HS-27A (cell line): ENCODE measurements around the gene SLC2A1.

Source experiments
- DNase-seq: peaks from one replicate; pipeline ENCODE4 v3.0.0-alpha.2; 2012; ENCODE audit warnings: low read depth, missing footprints

Gene SLC2A1

GRCh38 chr1:42979896-42980800, 21.5 kb upstream of the SLC2A1 start:
- DNase-seq: no peak

DNA sequence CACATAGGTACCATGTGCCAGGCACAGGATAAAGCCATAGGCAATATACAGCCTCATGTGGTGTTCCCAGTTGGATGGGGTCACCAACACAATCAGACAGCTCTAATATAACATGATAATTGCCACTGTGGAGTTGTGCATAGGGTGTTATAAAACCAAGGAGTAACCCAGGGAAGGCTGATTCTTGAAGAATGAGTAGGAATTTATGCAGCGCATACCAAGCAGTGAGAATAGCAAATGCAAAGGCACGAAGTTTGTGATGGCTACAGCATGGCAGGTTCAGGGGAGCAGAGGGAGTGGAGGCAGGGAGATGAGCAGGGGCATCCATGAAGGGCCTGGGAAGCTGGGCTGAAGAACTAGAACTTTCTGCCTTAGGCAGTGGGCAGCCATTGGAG, 20.4 kb upstream of the SLC2A1 start:
- no peak for DNase-seq

GRCh38 chr1:42978317-42979035, 19.8 kb upstream of the SLC2A1 start:
- DNase-seq: no peak

DNA sequence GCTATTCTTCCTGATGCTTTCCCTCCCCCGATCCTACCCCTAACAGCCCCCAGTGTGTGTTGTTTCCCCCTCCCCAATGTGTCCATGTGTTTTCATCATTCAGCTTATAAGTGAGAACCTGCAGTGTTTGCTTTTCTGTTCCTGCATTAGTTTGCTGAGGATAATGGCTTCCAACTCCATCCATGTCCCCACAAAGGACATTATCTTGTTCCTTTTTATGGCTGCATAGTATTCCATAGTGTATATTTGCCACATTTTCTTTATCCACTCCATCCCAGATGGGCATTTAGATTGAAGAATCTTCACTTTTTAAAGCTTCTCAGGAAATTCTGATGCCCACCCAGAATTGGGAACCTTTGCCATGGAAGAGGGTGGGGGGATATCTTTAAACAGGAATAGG, 19.0 kb upstream of the SLC2A1 start:
- DNase-seq: no peak

DNA sequence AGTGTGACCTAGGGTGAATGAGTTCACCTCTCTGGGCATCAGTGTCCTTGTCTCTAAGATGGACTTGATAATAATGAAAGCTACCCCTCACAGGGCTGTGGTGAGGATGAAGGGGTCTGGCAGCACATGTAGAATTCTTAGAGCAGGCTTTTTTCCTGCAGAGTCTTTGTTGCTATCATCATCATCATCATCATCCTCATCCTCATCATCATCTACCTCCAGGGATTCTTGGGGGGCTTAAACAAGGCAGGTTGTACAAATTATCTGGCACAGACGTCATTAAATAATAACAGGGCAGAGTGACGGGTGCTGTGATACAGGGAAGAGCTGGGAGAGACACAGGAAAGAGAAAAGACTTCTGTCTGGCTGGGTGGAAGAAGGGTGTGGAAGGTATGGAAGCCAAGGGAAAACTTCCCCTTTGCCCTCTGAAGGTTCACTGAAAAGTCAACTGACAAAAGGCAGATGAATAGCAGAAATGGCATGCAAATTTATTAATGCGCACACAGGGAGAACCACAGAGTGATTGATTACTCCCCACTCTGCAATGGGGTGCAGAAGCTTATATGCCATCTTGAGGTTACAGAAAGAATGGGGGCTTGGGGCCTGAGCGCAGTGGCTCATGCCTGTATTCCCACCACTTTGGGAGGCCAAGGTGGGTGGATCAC, 17.0 kb upstream of the SLC2A1 start:
- DNase-seq: no peak

GRCh38 chr1:42974767-42975437, 16.2 kb upstream of the SLC2A1 start:
- DNase-seq: no peak

DNA sequence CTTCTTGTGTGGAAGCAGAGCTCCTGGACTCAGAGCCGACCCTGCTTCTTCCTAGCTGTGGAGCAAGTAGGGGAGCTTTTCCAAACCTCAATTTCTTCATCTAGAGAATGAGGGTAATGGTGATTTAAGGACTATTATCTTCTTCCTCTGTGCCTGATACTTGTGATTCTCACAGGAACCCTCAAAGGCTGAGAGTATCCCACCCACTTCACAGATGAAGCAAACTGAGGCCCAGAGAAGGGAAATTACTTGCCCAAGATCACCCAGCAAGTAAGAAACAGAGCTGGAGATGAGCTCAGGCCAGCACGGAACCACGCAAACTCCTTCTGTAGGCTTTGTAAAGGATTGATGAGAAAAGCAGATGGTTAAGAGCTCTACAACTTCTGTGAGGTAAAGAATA, 15.1 kb upstream of the SLC2A1 start:
- no peak for DNase-seq

- DNase-seq: no peak
Measured at GRCh38 chr1:42973286-42973685, 14.6 kb upstream of the SLC2A1 start.

- DNase-seq: peak; percentile 66
Measured at GRCh38 chr1:42971841-42972291, 13.2 kb upstream of the SLC2A1 start.

GRCh38 chr1:42970143-42970542, 11.5 kb upstream of the SLC2A1 start:
- DNase-seq: no peak

- DNase-seq: no peak
Measured at GRCh38 chr1:42968654-42969053, 10.0 kb upstream of the SLC2A1 start.

- peak; percentile 82 for DNase-seq
Measured at GRCh38 chr1:42966688-42967612, 8.3 kb upstream of the SLC2A1 start.

DNA sequence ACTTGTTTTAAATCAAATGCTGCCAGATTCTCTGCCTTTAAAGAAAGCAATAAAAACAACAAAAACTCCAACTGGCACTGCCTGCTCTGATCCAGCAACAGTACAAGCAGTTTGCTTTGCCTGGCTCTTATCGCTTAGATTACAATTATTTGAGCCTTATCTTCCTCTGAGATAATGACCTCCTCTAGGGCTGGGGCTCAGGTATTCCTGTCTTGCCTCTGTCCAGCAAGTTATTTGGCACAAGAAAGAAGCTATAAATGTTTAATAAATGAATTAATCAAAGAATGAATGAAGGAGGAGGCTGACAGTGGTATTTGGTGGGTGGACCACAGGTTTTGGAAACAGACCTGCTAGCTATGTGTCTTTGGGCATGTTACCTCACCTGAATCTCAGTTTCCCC, 6.7 kb upstream of the SLC2A1 start:
- DNase-seq: no peak

DNA sequence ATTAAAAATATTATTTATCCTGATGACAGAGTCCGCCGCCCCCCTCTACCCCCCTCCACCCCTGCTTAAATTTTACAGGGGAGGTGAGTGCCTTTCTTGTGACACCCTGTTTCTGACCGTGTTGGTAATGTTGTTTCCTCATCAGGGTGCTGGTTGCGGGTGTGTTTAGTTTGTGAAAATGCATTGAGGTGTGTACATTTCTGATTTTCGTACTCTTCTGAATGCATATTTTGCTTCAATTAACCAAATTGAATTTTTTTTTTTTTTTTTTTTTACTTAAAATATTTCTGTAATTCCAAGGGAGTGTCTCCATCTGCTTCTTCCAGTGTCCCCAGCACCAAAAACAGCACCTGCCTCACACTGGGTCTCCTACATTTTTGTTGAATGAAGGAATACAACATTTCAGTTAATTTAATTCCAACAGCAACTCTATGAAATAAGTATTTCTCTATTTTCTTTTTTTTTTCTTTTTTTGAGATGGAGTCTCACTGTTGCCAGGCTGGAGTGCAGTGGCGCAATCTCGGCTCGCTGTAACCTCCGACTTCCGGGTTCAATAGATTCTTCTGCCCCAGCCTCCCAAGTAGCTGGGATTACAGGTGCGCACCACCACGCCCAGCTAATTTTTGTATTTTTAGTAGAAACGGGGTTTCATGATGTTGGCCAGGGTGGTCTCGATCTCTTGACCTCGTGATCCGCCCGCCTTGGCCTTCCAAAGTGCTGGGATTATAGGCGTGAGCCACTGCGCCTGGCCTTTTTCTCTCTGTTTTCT, 5.6 kb upstream of the SLC2A1 start:
- no peak for DNase-seq

GRCh38 chr1:42963378-42964043, 4.8 kb upstream of the SLC2A1 start:
- no peak for DNase-seq

DNA sequence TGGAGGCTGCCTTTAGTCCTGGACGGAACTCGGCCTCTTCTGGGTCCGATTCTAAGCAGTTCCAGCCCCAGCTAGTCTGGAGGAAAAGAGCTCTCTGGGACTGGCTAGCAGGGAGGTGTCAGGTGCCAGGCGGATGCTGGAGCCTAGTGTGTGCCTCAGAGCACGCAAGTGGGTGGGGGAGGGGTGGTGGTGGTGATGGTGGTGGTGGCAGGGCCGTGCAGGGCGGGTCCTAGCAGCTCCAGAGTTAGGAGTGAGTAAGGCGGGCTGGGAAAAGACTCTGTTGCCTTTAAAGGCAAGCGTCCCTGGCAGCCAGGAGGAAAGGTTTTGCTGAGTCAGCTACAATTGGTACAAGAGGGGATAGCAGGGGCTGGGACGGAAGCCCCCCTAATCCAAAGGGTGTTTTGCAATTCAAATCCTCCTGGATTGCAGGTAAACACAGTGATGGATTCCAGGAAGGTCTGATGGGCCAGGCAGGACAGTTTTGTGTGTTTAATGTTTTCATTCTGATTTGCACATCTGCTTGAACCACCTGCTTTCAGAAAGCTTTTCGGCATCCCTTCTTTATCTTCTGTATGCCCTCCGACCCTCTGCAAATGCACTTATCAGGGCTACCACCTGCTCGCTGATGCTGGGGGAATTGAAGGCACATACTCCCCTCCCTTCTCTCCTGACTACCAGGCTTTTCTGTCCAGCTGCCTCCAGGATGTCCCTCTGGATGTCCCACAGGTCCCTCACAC, 4.1 kb upstream of the SLC2A1 start:
- DNase-seq: no peak

DNA sequence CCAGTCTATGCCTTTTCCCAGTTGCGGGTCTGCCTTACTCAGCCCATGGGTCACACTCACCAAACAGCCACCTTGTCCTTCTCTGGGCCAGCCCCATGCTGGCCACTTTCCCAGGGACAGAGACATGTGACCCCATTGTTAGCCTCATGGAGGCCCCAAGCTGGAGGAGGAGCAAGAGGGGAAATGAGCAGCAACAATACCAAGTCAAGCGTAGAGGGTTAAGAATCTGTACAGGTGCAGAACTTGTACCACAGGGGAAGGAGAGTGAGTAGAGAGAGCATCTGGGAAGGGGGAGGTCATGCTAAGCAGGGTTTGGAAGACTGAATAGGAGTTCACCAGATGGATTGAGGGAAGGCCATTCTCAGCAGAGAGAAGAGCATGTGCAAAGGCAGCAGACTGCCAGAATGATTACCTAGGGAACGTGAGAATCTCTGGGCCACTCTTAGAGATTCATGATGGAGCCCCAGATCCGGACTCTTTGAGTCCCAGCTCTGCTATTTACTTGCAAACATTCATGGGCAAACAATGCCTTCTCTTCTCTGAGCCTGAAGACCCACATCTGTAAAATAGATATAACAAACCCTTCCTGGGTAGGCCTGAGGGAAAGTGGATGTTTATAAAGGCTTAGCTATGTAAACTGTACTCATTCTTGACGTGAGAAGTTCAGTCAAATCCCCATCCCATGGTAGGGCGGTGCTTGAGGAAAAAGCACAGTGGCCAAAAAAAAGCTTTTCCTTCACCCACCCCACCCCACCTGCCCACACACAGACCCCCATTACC, 2.8 kb upstream of the SLC2A1 start:
- DNase-seq: no peak
